Mucosa of descending colon (tissue), 3 donors: Measurements from ENCODE around the gene NUDT21. TPM values are rescaled to one million over a fixed set of nuclear protein-coding genes. Genes with fewer than 3 reads are reported as not detected.

Experiments
- ATAC-seq: fragments of 200-7000 bp; cut with Tn5 transposase; one replicate; pipeline ENCODE4 v1.9.1; 2020; ENCODE audit warnings: mild to moderate bottlenecking, moderate library complexity
- DNase-seq, 3 donors: peaks; one replicate each; pipeline ENCODE4 v3.0.0-alpha.2; 2020
- H3K36me3 ChIP-seq: fragments of 200-600 bp; one replicate; pipeline ENCODE4 v1.8.0; 2021; ENCODE audit warnings: low read depth, mild to moderate bottlenecking
- H3K4me1 ChIP-seq: fragments of 200-600 bp; one replicate; pipeline ENCODE4 v1.8.0; 2021; ENCODE audit warnings: low read depth, mild to moderate bottlenecking
- H3K4me3 ChIP-seq: fragments of 200-600 bp; one replicate; pipeline ENCODE4 v1.8.0; 2021; ENCODE audit warnings: mild to moderate bottlenecking
- H3K9me3 ChIP-seq: fragments of 200-600 bp; one replicate; pipeline ENCODE4 v1.8.0; 2021; ENCODE audit warnings: mild to moderate bottlenecking
- CTCF ChIP-seq: fragments of 200-600 bp; IDR thresholded peaks from one replicate; pipeline ENCODE4 v1.8.0; 2022; ENCODE audit warnings: antibody characterized with exemption, mild to moderate bottlenecking
- intact Hi-C, 2 donors: fragments of 100-400 bp; cut with DNase I in 1 of 2; cut with micrococcal nuclease in 1 of 2; formaldehyde crosslinking; loops; one replicate each; pipeline versions ENCODE4 v1.11.0 to v1.11.1; 2022; cut with DNase I, micrococcal nuclease
- total RNA-seq, 3 donors: library from RNA; stranded (reverse); fragmentation: NEBNext Ultra II Directional in 2 of 3; extraction: Animal tissue kit (Norgen Biotek cat#: 25700) in 2 of 3; gene quantifications; one replicate each; pipeline versions ENCODE4 v1.2.1 to v1.2.4, GENCODE V29; 2021 to 2023
- donor health status: DM: no; HTN: no; CAD: no; lungs with moderate emphysema.
- donor health status: DM: no; HTN: no; CAD: no.
- donor health status: DM: no; HTN: yes; CAD: no.

NUDT21 gene
- total RNA-seq, 3 donors from 2014 or later = 64.4 to 94.2 (median 74.9) TPM

GRCh38 chr16:56478281-56479049, 27.3 kb upstream of the NUDT21 start:
- Histone ChIP-seq H3K9me3 (no peaks in the 10 kb centered on the region), H3K4me3 (no peak overlapping the region), H3K36me3 (no peaks in the 10 kb centered on the region), H3K4me1 (no peaks in the 10 kb centered on the region)
- intact Hi-C loops = no loop called here
- no peak for ATAC-seq
- no peak for DNase-seq
- TF ChIP-seq CTCF = no peak

- Histone ChIP-seq H3K9me3 (no peaks in the 10 kb centered on the region), H3K36me3 (no peaks in the 10 kb centered on the region), H3K4me1 (no peaks in the 10 kb centered on the region), H3K4me3 (no peak overlapping the region)
- intact Hi-C loops = no loop called here
- no peak for TF ChIP-seq CTCF
- ATAC-seq (no peak), DNase-seq (no peak)
Measured at GRCh38 chr16:56477096-56477878, 26.2 kb upstream of the NUDT21 start.

GRCh38 chr16:56475201-56475600, 24.1 kb upstream of the NUDT21 start:
- no peaks in the 10 kb centered on the region for H3K4me1 ChIP-seq
- ATAC-seq (no peak), DNase-seq (no peak)
- TF ChIP-seq CTCF = no peak
- intact Hi-C loops = no loop called here
- no peaks in the 10 kb centered on the region for H3K9me3 ChIP-seq
- H3K4me3 ChIP-seq = no peak overlapping the region
- no peaks in the 10 kb centered on the region for H3K36me3 ChIP-seq

GRCh38 chr16:56470666-56471065, 19.5 kb upstream of the NUDT21 start:
- no peak for ATAC-seq

GRCh38 chr16:56470232-56470631, 19.1 kb upstream of the NUDT21 start:
- no peak for TF ChIP-seq CTCF
- H3K36me3 ChIP-seq = peaks cover 4% of the 10 kb centered on the region
- DNase-seq (no peak), ATAC-seq (no peak)
- no peaks in the 10 kb centered on the region for H3K4me1 ChIP-seq
- intact Hi-C loops = no loop called here
- H3K4me3 ChIP-seq = no peak overlapping the region
- H3K9me3 ChIP-seq = no peaks in the 10 kb centered on the region

More at GRCh38 chr16:56470666-56471065, 19.5 kb upstream of the NUDT21 start:
- H3K36me3 ChIP-seq = peaks cover 4% of the 10 kb centered on the region
- no peak for DNase-seq
- H3K4me3 ChIP-seq = no peak overlapping the region
- no peaks in the 10 kb centered on the region for H3K4me1 ChIP-seq
- no peaks in the 10 kb centered on the region for H3K9me3 ChIP-seq
- no peak for TF ChIP-seq CTCF
- intact Hi-C loops = no loop called here
